Adrenal gland (tissue), 5 donors: ENCODE data around the gene SYT15B.
"Not testable (repeated sequence)": the region's sequence is repeated elsewhere in the genome, so short reads cannot be mapped to it uniquely, and the experiment has no call there.

Source experiments
- POLR2A ChIP-seq, 2 donors: fragments of 450-650 bp; IDR thresholded peaks; one replicate each; pipeline ENCODE4 v1.6.1; 2017; ENCODE audit warnings: antibody characterized with exemption in 2 of 2, mild to moderate bottlenecking in 2 of 2, moderate library complexity in 1 of 2
- TF ChIP-seq, protein P1 (sequence below), 6 experiments: fragments of 450-650 bp in 4 of 6; fragments of 200-600 bp in 2 of 6; sonication (generic) in 1 of 6; IDR thresholded peaks; 1 replicate in 5 of 6; 2 replicates in 1 of 6; pipeline versions ENCODE4 v1.5.1 to v1.8.0; 2016 to 2021; ENCODE audit warnings: antibody characterized with exemption in 6 of 6, mild to moderate bottlenecking in 2 of 6, moderate library complexity in 1 of 6
- donor health status: DM: no; HTN: no; CAD: no.

DNA sequence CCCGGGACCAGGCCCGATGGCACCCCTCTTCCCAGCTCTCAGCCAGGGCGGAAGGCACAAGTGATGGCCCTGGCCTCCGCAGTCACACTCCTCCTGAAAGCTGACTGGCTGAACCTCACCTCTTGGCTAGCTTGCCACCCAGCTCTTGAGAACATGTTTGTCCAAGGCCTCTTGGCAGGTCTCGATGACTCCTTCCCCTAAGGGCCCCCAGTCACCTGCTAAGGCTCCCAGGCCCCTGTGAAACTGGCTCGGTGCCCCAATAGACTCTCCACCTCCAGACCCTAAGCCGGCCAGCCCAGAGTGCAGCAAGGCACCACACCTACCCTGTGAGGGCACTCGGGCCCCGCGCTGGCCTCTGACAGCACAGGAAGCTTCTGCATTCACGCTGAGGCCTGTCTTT lies 4.5 kb downstream of the SYT15B start:
- TF ChIP-seq, protein P1, sequence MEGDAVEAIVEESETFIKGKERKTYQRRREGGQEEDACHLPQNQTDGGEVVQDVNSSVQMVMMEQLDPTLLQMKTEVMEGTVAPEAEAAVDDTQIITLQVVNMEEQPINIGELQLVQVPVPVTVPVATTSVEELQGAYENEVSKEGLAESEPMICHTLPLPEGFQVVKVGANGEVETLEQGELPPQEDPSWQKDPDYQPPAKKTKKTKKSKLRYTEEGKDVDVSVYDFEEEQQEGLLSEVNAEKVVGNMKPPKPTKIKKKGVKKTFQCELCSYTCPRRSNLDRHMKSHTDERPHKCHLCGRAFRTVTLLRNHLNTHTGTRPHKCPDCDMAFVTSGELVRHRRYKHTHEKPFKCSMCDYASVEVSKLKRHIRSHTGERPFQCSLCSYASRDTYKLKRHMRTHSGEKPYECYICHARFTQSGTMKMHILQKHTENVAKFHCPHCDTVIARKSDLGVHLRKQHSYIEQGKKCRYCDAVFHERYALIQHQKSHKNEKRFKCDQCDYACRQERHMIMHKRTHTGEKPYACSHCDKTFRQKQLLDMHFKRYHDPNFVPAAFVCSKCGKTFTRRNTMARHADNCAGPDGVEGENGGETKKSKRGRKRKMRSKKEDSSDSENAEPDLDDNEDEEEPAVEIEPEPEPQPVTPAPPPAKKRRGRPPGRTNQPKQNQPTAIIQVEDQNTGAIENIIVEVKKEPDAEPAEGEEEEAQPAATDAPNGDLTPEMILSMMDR (IDR thresholded peaks at IDR 0.05) = not testable (repeated sequence)
- not testable (repeated sequence) for TF ChIP-seq POLR2A (IDR thresholded peaks at IDR 0.05)
